ENCODE measurements around the gene SERPINE1. TPM values are rescaled to one million over a fixed set of nuclear protein-coding genes. Genes with fewer than 3 reads are reported as not detected.

SERPINE1 gene
- total and polyA plus RNA-seq, 2 of the 13 experiments (the other 11 are each of a cell fraction or from before 2014, with no cell fraction given) = 21.2 to 1,576 TPM

DNA sequence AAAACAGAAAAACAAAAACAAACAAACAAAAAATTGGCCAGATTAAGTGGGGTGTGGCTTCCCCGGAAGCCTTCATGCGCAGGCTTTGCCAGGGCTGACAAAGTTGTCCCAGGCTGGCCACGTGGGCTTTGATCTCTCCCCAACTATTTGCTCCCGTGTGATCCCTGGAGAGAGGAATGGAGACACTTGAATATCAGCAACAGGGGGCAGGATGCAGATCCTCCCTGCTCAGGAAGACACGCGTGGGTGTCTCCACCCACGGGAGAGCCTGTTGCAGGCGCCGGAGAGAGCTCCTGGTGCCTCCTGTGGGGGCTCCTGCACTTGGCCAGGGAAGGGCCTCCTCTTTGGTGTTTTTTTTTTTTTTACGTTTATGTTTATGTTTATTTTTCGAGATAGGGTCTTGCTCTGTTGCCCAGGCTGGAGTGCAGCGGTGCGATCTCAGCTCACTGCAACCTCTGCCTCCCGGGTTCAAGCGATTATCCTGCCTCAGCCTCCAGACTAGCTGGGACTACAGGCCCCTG is 22.7 kb upstream of the SERPINE1 start (continued):
- TF ChIP-seq, protein P1, sequence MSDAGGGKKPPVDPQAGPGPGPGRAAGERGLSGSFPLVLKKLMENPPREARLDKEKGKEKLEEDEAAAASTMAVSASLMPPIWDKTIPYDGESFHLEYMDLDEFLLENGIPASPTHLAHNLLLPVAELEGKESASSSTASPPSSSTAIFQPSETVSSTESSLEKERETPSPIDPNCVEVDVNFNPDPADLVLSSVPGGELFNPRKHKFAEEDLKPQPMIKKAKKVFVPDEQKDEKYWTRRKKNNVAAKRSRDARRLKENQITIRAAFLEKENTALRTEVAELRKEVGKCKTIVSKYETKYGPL (CRISPR knock-in tag; IDR thresholded peaks at IDR 0.05) = no peak
- TF ChIP-seq WIZ (CRISPR knock-in tag; IDR thresholded peaks at IDR 0.05) = no peak
- no peak for TF ChIP-seq ZFP36L1 (CRISPR knock-in tag; IDR thresholded peaks at IDR 0.05)
- TF ChIP-seq, protein P2, sequence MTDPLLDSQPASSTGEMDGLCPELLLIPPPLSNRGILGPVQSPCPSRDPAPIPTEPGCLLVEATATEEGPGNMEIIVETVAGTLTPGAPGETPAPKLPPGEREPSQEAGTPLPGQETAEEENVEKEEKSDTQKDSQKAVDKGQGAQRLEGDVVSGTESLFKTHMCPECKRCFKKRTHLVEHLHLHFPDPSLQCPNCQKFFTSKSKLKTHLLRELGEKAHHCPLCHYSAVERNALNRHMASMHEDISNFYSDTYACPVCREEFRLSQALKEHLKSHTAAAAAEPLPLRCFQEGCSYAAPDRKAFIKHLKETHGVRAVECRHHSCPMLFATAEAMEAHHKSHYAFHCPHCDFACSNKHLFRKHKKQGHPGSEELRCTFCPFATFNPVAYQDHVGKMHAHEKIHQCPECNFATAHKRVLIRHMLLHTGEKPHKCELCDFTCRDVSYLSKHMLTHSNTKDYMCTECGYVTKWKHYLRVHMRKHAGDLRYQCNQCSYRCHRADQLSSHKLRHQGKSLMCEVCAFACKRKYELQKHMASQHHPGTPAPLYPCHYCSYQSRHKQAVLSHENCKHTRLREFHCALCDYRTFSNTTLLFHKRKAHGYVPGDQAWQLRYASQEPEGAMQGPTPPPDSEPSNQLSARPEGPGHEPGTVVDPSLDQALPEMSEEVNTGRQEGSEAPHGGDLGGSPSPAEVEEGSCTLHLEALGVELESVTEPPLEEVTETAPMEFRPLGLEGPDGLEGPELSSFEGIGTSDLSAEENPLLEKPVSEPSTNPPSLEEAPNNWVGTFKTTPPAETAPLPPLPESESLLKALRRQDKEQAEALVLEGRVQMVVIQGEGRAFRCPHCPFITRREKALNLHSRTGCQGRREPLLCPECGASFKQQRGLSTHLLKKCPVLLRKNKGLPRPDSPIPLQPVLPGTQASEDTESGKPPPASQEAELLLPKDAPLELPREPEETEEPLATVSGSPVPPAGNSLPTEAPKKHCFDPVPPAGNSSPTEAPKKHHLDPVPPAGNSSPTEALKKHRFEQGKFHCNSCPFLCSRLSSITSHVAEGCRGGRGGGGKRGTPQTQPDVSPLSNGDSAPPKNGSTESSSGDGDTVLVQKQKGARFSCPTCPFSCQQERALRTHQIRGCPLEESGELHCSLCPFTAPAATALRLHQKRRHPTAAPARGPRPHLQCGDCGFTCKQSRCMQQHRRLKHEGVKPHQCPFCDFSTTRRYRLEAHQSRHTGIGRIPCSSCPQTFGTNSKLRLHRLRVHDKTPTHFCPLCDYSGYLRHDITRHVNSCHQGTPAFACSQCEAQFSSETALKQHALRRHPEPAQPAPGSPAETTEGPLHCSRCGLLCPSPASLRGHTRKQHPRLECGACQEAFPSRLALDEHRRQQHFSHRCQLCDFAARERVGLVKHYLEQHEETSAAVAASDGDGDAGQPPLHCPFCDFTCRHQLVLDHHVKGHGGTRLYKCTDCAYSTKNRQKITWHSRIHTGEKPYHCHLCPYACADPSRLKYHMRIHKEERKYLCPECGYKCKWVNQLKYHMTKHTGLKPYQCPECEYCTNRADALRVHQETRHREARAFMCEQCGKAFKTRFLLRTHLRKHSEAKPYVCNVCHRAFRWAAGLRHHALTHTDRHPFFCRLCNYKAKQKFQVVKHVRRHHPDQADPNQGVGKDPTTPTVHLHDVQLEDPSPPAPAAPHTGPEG (CRISPR knock-in tag; IDR thresholded peaks at IDR 0.05) = no peak
- TF ChIP-seq TMF1 (CRISPR knock-in tag; IDR thresholded peaks at IDR 0.05; ENCODE audit: low read depth) = no peak
- TF ChIP-seq ZNF780A (CRISPR knock-in tag; IDR thresholded peaks at IDR 0.05) = no peak
- TF ChIP-seq NFATC3 (CRISPR knock-in tag; IDR thresholded peaks at IDR 0.05) = no peak
- TF ChIP-seq ZNF781 (CRISPR knock-in tag; IDR thresholded peaks at IDR 0.05; ENCODE audit: borderline replicate concordance, not compliant biosample characterization) = no peak
- TF ChIP-seq HOXA5 (CRISPR knock-in tag; IDR thresholded peaks at IDR 0.05) = no peak
- TF ChIP-seq SMARCE1 (IDR thresholded peaks at IDR 0.05; ENCODE audit: borderline replicate concordance) = no peak
- TF ChIP-seq REPIN1 (CRISPR knock-in tag; IDR thresholded peaks at IDR 0.05; ENCODE audit: borderline replicate concordance, low read depth) = no peak
- TF ChIP-seq, protein P3, sequence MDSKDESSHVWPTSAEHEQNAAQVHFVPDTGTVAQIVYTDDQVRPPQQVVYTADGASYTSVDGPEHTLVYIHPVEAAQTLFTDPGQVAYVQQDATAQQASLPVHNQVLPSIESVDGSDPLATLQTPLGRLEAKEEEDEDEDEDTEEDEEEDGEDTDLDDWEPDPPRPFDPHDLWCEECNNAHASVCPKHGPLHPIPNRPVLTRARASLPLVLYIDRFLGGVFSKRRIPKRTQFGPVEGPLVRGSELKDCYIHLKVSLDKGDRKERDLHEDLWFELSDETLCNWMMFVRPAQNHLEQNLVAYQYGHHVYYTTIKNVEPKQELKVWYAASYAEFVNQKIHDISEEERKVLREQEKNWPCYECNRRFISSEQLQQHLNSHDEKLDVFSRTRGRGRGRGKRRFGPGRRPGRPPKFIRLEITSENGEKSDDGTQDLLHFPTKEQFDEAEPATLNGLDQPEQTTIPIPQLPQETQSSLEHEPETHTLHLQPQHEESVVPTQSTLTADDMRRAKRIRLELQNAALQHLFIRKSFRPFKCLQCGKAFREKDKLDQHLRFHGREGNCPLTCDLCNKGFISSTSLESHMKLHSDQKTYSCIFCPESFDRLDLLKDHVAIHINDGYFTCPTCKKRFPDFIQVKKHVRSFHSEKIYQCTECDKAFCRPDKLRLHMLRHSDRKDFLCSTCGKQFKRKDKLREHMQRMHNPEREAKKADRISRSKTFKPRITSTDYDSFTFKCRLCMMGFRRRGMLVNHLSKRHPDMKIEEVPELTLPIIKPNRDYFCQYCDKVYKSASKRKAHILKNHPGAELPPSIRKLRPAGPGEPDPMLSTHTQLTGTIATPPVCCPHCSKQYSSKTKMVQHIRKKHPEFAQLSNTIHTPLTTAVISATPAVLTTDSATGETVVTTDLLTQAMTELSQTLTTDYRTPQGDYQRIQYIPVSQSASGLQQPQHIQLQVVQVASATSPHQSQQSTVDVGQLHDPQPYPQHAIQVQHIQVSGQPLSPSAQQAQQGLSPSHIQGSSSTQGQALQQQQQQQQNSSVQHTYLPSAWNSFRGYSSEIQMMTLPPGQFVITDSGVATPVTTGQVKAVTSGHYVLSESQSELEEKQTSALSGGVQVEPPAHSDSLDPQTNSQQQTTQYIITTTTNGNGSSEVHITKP (CRISPR knock-in tag; IDR thresholded peaks at IDR 0.05; ENCODE audit: low read depth) = no peak
- TF ChIP-seq ZNF430 (CRISPR knock-in tag; IDR thresholded peaks at IDR 0.05) = peak; percentile 45; the same call in 1 of the 2 replicates
- TF ChIP-seq ZNF335 (CRISPR knock-in tag; IDR thresholded peaks at IDR 0.05) = no peak
- TF ChIP-seq CHCHD3 (CRISPR knock-in tag; IDR thresholded peaks at IDR 0.05) = no peak
- no peak for TF ChIP-seq HDAC6 (IDR thresholded peaks at IDR 0.05; ENCODE audit: low read depth, low read length)
- no peak for TF ChIP-seq STAT5B (CRISPR knock-in tag; IDR thresholded peaks at IDR 0.05)
- TF ChIP-seq ZNF17 (CRISPR knock-in tag; IDR thresholded peaks at IDR 0.05) = no peak
- TF ChIP-seq ZNF556 (CRISPR knock-in tag; IDR thresholded peaks at IDR 0.05; ENCODE audit: borderline replicate concordance) = no peak
- 0 out of 2 replicates have a peak, but pooled peaks have one; percentile 48 for TF ChIP-seq ZNF136 (CRISPR knock-in tag; IDR thresholded peaks at IDR 0.05; ENCODE audit: low read depth)
- no peak for TF ChIP-seq FOXK2 (IDR thresholded peaks at IDR 0.05)
- no peak for TF ChIP-seq HES4 (CRISPR knock-in tag; IDR thresholded peaks at IDR 0.05; ENCODE audit: borderline replicate concordance)

Measured in HepG2 (cell line).